Uterus (tissue), 2 donors: ENCODE results near the gene GBP4.
"Not testable (repeated sequence)": the region's sequence is repeated elsewhere in the genome, so short reads cannot be mapped to it uniquely, and the experiment has no call there.

Source experiments
- CTCF ChIP-seq, 4 experiments: fragments of 200-600 bp in 2 of 4; fragments of 450-650 bp in 2 of 4; sonication (generic) in 2 of 4; IDR thresholded peaks; one replicate each; pipeline ENCODE4 v1.5.1; 2016 to 2019; ENCODE audit warnings: antibody characterized with exemption in 4 of 4, mild to moderate bottlenecking in 2 of 4, moderate library complexity in 1 of 4
- POLR2A ChIP-seq, 2 donors: fragments of 450-650 bp; IDR thresholded peaks; one replicate each; pipeline ENCODE4 v1.6.1; 2016; ENCODE audit warnings: antibody characterized with exemption in 2 of 2, mild to moderate bottlenecking in 1 of 2, moderate library complexity in 1 of 2

- not testable (repeated sequence) for TF ChIP-seq CTCF, POLR2A (IDR thresholded peaks at IDR 0.05)
These were observed 20.2 kb upstream of the GBP4 start for GRCh38 chr1:89218941-89219340.
